Measurements from ENCODE around the gene RHBDL3.
"Not testable (repeated sequence)": the region's sequence is repeated elsewhere in the genome, so short reads cannot be mapped to it uniquely, and the experiment has no call there.

The RHBDL3 gene

DNA sequence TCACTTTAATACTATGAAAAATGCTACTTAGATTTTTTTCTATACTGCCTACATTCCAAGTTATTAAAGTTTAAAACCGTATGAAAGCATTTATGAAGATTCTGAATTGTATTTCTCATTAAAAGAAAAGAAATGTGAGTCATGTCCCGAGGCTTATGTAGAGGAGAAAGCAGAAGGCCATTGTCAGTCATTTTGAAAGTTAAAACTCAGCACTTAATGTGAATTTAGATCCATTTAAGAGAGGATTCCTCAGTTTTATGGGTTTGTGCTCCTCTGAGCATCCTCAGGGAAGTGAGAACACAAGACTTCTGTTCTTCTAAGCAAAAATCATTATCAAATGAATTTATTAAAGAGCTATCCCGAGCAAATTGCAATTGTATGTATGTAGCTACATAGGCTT lies 64.5 kb downstream of the RHBDL3 start:
- no peak for DNase-seq

DNA sequence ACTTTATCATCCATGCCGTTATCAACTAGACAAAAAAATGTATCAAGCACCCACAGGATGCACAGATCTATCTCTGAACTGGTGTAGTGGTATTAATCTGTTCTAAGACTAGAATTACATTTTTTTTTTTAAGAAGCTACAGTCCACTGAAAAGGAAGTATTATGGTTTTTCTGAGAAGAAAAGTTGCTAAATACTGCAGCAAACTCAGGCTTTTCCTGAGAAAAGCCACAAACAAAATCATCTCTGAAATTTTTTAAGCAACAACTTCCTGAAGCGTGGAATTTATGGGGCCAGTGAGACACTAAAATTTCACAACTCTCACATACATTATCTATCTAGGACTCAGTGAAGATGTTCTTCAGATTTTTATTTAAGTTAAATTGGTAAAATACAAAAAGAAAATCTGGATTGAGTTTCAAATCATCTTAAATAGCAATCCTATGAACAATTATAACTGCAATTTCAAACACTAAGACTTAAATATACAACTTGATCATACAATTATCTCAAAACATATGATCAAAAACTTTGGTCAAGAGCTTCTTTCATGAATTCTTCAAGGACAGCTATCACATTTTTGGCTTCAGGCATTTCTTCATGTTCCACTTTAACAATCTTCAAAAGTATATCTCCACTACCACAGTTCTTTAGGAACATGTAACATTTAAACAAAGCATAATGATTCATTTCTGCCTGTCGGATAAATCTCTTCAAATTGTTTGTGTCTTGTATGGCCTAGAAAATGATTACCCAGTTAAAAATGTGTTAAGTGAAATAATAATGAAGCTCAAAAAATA lies 65.8 kb downstream of the RHBDL3 start:
- DNase-seq = no peak

- DNase-seq = no peak
These were observed 67.6 kb downstream of the RHBDL3 start for GRCh38 chr17:32333187-32333586.

DNA sequence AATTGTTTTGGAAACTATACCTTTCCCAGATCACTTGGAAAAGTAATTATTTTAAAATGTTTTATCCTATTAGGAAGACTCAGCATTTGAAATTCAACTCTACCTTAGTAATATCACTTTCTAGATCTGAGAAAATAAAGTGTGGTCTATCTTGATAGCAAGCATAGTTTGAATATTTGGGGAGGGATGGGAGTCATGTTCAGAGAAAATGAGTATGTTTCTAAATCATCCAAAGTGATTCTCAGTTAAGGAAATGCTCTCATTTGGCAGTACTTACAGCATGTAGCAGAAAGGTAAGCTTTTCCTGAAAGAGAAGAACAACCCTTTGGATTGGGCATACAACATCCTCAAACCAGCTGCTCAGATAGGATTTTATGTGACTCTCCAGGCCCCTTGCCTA lies 69.4 kb downstream of the RHBDL3 start:
- DNase-seq = no peak

DNA sequence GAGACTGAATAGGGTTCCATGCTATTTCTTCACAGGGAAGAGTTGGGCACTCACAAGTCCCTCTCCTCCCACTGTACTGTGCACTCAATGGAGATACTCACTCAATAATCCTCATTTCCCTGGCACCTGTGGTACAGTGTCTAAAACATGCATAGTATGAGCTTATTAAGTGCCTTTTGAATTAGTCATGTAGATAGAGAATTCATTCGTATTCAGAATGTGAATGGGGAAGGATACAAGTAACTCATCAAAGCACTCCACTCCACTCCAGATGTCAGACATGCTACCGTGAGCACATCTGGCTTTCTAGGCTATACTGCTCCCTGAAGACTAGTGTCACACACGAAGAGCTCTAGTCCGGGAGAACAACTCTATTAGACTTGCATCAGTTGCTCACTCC lies 70.1 kb downstream of the RHBDL3 start:
- DNase-seq = no peak

GRCh38 chr17:32341141-32341856 lies 75.7 kb downstream of the RHBDL3 start:
- peak; percentile 35 for DNase-seq

DNA sequence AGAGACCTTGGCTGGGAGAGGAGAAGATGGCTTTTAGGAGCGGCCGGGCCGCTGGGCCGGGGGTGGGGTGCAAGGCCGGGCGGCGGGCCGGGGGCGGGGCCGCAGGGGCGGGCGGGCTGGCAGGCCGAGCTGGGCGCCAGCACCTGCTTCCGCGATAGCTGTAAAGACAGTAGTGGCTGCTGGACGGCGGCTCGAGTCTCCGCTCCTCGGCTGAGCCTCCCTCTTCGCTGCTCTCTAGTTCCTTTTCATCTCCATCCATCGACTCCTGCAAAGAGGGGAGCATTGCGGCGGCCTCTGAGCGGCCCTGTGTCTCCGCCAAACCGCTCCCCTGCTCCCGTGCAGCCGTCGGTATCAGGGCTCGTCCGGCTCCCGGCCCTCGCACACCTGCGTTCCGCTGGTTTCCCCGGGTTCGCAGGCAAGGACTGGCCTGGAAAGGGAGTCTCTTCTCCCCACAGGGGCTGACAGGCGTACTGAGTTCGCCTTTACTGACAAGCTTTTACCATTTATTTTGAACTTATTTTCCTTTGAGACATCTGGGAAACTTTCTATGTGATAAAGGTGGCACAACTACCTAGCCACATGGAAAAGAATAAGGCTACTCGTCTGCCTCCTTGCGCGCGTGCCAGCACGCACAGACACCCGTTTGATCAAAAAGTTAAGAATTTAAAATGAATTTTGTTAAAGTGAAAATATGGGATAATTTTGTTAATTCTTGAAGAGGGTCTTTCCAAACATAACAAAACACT lies 76.4 kb downstream of the RHBDL3 start, which contains the start of gene C17orf75:
Gene C17orf75, minus strand, starts transcription at position 317 of the 746 bp plus-strand sequence. Its CDS starts 34 bp downstream, at position 283.
- DNase-seq = peak; percentile 89

- no peak for DNase-seq
These were observed 77.1 kb downstream of the RHBDL3 start for GRCh38 chr17:32342603-32343325.

GRCh38 chr17:32345951-32346600 lies 80.4 kb downstream of the RHBDL3 start:
- DNase-seq = no peak

DNA sequence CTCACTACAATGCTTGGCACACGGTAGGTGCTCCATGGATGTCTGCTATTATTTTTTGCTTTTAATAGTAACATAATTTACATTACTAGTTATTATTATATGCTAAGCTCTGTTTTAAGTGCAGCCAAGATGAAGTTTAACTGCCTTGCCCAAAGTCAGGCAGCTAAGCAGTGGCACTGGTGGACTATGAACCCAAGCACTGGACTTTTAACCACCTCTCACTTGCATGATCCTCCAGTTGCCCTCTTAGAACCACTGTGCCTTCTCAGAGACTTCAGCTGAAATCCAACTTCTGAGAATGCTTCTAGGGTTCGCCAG lies 82.8 kb downstream of the RHBDL3 start:
- peak; percentile 33 for DNase-seq

DNA sequence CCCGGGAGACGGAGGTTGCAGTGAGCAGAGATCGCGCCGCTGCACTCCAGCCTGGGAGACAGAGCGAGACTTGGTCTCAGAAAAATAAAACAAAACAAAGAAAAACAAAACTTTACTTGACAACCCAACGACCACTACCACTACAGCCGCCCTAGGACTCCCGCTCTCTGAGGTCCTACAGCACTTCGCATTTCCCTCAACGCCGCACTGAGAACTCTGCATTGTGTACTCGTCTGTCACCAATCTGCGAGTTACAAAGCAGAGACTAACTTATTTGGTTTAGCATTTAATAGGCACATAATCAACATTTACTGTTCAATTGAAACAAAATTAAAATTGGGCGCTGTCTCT lies 83.8 kb downstream of the RHBDL3 start:
- peak; percentile 53 for DNase-seq

GRCh38 chr17:32349854-32350665 lies 84.4 kb downstream of the RHBDL3 start, which contains the start of gene ZNF207:
Gene ZNF207, plus strand, starts transcription at chr17:32350157. Its CDS starts 129 bp downstream, at chr17:32350286.
- peak; percentile 99 for DNase-seq

- peak; percentile 76 for DNase-seq
These were observed 85.2 kb downstream of the RHBDL3 start for GRCh38 chr17:32350666-32351418.

DNA sequence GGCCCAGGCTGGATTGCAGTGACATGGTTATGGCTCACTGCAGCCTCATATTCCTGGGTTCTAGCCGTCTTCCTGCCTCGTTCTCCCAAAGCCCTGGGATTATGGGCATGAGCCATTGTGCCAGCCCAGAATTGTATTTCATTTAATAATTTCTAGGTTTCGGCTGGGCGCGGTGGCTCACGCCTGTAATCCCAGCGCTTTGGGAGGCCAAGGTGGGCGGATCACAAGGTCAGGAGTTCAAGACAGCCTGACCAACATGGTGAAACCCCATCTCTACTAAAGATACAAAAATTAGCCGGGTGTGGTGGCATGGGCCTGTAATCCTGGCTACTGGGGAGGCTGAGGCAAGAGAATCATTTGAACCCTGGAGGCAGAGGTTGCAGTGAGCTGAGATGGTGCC lies 87.1 kb downstream of the RHBDL3 start:
- not testable (repeated sequence) for DNase-seq

GRCh38 chr17:32355649-32356377 lies 90.2 kb downstream of the RHBDL3 start:
- no peak for DNase-seq

DNA sequence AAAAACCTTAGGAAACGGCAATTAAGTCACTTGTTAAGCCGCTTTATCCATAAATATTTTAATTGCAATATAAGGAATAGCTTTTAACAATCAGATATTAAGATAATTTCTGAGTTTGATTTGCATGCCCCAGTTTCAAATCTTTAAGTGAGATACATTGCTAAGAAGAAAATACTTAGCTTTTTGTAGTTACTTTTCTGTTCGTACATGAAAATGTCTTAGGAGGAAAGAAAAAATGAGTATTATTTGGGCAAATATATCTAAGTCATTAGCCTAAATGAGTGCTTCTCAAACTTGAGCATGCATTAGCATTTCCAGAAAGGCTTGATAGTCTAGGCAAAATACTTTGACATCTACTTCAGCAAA lies 90.7 kb downstream of the RHBDL3 start:
- DNase-seq = no peak

DNA sequence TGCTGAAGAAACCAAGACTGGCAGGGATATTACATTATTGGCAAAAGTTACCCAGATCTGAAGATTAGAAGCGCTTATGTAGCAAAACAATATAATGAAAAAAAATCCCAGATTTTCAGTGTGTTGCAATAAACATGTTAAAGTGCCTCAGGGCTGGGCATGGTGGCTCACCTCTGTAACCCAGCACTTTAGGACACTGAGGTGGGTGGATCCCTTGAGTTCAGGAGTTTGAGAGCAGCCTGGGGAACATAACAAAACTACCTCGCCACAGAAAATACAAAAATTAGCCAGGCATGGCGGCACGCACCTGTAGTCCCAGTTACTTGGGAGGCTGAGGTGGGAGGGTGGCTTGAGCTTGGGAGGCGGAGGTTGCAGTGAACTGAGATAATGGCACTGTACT lies 91.1 kb downstream of the RHBDL3 start:
- no peak for DNase-seq

DNA sequence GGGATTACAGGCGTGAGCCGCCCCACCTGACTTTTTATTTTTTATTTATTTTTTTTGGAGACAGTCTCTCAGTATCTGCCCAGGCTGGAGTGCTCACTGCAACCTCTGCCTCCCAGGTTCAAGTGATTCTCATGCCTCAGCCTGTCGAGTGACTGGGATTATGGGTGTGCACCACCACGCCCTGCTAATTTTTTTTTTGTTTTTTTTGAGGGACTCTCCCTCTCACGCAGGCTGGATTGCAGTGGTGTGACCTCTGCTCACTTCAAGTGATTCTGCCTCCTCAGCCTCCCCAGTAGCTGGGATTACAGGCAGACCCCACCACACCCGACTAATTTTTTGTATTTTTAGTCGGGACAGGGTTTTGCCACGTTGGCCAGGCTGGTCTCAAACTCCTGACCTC lies 92.0 kb downstream of the RHBDL3 start:
- no peak for DNase-seq

DNA sequence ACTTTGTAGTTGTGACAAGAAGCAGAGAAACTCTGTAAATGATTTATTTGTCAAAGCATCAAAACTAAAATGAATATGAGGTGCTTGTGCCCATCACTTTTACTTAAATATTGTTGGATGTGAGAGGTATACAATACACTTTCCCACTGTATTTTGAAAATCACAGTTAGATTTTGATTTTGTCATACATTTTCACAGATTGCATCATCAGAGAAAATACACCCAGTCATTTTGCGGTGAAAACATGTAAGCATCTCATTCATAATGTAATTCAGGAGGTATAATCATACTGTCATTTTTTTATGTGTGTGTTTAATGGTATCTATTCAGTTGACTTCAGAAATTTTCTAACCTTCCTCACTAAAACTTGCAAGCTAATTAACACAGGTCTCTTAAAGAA lies 95.6 kb downstream of the RHBDL3 start:
- DNase-seq = no peak

GRCh38 chr17:32370426-32370825 lies 104.8 kb downstream of the RHBDL3 start:
- DNase-seq = no peak

Measured in NCI-H82 (cell line).